Muscle of arm (tissue), 12 donors: ENCODE data around the gene S1PR3. TPM values are rescaled to one million over a fixed set of nuclear protein-coding genes. Genes with fewer than 3 reads are reported as not detected.

ENCODE experiments used
- DNase-seq: peaks from one replicate; pipeline ENCODE4 v3.0.0-alpha.2; 2013
- polyA plus RNA-seq, 12 donors: library from polyadenylated mRNA; unstranded; fragments of 120-200 nt; gene quantifications; one replicate each; pipeline ENCODE4 v1.2.1, GENCODE V29; 2013; ENCODE audit not compliant: insufficient read length in 12 of 12

The S1PR3 gene
- polyA plus RNA-seq, 12 donors = 18.7 to 39.6 (median 29.1) TPM; not detected in 1

DNA sequence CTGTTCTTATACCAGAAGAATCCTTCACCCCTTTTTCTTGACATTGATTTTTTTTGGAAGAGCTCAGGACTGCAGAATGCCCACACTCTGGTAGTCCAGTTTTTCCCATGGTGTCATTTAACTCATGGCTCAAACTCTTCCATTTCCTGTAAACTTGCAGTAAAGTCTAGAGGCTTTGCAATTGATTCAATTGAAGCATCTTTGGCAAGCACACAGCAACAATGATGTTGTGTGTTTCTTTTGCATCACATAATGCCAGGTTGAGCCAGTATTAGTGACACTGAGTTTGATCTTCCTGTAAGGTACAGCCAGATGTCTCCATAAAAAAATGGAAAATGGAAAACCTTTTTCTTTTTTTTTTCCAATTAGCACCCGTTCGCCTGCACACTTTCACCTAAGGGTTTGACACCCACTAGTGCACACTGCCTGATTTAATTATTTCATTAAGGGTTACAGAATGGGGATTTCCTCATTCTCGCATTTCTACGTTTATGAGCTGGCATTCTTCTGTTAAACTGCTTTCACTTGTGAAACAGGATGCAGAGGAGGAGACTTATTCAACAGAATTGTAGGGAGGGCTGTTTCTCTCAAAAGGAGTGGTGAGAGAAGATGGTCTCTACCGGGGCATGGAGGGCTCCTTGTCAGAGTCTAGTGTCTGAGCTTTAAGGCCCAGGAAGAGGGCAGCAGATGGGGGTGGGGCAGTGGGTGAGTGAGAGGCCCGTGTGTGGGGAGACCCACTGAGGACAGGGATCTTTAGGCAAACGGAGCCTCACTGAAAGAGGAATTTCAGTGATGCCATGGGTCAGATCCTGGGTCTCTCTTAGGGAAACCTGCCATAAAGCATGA lies 2.2 kb upstream of the S1PR3 start:
- DNase-seq = no peak

DNA sequence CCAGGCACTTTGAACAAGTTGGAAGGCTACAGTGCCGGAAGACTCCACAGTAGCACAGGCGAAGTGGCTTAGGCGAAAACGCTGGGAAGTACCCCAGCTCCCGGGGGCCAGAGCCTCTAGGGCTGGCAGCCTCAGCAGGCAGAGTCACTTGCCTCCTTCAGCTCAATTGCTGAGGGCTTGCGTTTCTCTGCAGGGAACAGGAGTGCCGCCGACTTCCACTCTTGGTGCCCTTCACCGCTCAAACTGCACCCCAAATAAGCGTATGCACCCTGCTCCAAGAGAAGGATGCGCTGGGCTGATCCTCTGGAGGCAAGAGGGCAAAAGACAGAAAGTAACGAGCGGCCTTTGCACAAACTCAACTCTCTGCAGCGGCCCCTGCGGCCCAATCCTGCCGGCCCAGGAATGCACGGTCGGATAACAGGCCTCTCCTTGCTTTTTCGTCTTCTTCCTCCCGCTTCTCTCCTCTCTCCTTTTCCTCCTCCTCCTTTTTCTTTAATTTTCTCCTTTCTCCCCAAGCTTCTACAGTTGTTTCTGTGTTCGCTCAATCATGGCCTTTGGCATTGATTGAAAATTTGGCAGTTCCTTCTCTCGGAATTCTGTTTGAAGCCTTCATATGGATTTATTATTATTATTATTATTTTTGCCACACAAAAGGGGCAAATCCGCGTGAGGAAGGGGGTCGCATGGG lies 1.1 kb upstream of the S1PR3 start:
- DNase-seq = no peak

DNA sequence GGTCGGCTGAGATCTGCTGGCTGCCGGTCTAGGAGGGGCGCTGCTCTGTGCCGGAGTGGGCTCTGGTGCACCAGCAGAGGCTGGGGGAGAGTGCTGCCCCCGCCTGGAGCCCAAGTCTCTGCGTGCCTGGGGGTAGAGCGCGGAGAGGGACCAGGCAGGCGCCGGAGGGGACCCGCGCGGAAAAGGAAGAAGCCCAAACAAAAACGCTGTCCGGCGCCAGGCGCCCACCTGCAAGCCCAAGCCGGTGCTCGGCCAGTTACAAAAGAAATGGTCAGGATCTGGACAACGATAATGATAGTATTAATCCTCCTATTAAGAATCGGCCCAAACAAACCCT lies 571 bp upstream of the S1PR3 start:
- DNase-seq = no peak

DNA sequence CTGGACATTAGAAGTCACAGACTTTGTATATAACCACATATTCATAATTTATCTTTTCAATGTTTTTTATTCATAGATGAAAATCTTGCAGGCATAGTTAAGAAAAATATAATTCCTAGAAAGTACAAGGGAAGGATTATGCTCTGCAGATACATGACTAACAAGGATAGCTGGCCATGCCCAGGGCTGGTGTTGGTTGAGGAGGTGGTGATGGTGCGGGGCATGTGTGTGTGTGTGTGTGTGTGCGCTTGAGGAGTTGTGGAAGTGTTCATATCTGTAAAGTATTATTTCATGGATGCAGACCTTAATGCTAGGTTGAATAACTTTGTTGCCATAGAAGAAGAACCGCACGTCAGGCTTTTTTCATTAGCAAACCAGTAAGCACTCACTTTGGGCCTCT lies 1.3 kb downstream of the S1PR3 start:
- no peak for DNase-seq

DNA sequence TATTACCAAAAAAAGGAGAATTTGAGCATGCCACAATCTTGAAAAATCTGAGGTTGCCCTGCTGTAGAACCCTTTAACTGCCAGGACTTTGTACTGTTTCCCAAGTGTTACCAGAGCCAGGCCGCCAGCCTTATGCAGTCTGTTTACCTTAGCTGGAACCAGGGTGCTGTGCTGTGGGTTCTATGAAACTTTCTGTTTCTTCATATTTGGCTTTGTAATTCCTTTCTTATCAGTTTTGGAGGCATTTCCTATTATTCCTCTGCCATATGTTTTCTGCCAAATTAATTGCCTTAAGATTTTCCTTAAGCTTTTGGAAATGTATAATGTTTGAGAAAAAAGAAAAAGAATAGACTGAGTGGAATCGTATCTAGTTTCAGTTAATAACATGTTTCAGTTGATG lies 2.1 kb downstream of the S1PR3 start:
- DNase-seq = no peak

DNA sequence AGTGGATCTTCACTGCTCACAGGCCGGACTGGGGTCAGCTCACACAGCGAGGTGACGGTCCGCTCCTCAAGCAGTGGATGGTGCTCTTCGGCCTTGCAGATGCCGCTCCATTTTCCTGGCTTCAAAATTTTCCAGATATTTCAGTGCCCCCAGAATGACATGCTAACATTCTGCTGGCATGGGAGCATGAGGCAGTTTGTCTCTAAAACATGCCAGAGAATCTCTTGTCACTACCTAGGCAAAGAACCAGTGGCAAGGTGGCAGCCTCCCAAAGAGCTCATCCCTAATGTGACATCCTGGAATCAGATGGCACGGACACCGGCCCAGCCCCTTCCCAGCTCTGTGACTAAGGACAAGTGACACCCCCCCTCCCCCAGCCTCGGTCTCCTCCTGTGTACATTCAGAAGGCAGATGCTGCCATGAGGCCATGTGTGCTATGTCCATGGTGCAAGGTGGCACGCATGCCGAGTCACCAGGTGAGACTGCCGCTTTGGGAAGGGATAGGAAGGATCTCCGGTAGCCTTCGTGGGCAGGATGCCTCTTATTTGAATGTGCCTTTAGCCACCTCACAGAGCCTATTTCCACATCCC lies 2.7 kb downstream of the S1PR3 start:
- no peak for DNase-seq

DNA sequence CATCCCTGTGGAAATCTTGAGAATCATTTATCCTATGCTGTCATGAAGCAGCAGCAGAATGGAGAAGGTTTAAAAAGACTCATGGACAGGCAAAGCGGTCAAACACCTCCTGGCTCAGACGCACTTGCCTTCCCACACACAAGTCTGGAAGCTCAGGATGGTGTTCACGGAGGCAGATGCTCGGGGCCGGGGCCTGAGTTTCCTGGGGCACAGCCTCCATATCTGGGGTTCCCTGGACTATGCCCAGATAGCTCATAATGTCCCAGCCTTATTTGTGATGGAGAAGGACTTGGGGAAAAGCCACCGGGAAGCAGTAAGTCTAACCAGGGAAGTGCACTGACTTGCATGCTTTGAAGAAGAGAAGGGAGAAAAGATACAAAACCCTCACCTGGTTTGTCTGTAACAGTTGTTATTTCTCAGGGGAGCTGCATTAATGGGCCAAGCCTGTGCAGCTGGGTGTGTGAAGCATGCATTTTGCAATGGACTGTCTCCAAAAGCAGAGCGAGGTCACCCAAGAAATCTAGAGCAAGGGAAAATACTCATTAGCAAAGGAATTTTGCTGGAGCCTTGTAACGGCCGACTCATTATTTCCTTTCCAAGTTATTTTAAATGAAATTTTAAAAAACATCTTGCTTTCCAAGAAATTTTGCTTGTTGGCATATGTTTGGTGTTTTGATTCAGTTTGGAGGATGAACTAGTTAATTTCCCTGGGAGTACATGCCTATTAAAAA lies 3.4 kb downstream of the S1PR3 start:
- peak; percentile 74 for DNase-seq

DNA sequence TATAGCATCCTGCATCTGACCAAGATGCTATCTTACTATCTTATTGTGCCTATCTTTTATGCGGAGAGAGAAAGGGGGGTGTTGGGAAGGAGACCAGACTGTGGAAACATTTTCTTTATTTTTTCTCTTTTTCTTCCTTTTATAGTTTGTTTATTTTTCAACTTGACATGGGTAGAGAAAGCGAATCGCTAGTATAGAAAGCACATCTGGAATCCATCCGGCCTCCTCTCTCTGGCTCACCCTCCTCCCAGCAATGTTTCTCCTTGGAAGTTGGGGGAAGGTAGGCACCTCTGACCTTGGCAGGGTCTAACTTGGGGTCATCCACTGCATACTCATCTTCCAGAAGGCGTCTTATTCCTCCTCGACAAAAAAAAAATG lies 3.9 kb downstream of the S1PR3 start:
- DNase-seq = peak; percentile 61

DNA sequence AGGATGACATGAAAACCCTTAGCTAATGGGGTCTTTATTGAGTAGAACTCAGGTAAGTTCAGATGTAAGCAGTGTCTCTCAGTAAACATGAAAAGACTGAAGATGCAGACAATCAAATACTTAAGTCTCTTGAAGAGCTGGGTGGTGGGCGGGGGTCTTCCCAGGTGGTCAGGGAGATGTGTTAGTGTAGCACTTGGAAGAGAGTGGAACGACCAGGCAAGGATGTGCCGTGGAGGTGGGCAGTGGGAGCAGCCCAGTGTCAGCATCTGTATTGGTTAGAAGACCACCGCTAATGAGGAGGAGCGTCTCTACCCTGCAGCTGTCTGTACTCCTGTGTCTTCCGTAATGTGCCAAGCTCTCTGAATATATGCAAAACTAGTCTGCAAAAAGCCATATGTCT lies 4.4 kb downstream of the S1PR3 start:
- DNase-seq = no peak

DNA sequence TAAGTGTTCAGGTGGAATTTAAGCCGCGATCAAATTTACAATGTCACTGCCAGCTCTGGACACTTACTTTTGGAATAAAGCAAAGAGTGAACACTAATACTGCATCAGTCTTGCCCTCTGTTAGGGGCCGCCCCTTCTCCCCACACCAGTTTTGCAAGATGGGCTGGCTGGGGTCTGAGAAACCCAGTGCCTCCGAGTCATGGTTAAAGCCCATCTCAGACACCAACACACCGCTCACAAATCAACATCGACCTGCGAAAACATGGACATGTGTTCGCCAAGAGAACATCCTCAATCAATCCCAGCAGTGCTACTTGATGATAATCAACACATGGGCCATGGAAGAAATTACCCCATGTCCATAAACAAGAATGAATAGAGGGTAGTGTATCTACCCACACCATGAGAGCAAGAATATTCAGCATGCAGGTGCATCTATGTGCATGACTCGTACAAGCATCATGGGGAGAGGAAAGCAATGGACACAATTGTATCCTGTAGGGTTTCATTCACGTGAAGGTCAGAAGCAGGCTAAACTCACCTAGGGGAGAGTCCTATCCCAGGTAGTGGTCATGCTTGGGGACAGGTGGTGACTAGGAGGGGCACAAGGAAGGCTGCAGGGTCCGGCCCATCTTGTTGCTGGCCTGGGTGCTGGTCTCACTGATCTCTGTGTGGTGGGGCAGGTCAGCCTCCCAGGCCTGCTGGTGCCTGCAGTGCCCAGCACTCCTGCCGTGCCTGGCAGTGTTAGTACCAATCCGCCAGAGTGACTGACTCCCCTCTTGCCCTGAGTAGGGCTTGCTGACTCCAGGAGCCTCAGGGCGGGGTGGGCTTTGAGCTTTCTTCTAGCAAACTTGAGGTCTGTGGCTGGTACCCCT lies 5.0 kb downstream of the S1PR3 start:
- DNase-seq = no peak

DNA sequence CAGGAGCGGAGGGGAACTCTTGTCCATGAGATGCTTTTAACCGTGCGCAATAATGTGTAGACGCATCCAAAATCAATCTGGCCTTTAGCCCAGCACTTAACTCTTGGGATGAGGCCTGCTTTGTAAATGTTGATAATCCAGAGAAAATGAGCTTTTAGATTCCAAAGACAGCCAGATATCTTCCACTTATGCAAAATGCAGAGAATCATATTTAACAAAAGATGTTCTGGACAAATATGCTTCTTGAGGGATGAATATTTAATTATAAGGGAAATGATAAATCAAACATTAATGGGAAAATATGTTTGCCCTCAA lies 5.6 kb downstream of the S1PR3 start:
- DNase-seq = no peak

DNA sequence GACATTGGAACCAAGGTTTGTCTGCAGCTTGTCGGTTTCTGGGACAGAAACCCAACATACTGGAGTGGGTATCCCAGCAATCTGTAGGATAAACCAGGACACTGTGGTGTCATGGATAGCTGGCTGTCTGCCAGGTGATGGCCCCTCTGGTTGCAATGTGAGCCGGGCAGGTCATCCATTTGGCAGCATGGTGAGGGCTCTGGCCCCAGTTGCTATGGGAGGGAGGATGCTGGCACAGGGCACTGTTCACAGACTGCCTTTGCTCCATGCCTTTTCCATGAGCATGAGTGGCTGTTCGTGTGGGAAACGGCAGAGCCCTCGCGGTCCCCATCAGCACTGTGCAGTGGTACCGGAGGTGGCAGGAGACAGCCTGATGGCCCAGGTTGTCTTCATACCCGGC lies 6.4 kb downstream of the S1PR3 start:
- no peak for DNase-seq

DNA sequence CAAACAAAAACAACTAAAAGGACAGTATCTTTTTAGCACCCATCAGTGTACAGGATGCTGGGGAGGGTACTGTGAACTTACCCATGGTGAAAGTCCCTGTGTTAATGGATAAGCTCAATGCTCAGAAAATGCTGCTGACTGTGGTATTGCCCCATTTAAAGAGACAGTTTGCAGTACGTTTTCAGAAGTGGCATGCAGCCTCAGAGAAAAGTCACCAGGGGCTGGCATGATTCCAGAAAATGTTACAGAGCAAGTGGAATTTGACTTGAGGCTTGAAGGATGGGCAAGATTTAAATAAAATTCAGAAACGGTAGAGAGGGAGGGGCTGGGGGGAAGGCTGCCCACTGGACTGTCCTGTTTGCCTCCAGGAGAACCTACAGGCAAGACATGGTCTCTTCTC lies 7.2 kb downstream of the S1PR3 start:
- no peak for DNase-seq

DNA sequence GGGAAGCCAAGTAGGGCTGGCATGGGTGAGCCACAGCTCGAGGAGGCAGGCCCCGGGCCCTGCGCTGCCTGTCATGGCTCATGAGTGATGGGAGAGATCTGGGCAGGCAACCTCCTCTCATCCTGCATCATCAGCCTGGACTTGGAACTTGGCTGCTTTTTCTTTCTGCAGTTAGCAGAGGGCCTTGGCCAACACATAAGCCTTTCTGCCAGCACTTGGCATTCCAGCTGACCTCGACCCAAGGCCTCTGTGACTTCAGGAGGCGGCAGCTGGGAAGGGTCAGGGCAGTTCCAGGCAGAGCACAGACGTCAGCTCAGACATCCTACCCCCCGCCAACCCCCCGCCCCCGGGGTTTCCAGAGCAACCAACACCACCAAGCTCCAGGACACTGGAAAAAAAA lies 7.6 kb downstream of the S1PR3 start:
- no peak for DNase-seq

DNA sequence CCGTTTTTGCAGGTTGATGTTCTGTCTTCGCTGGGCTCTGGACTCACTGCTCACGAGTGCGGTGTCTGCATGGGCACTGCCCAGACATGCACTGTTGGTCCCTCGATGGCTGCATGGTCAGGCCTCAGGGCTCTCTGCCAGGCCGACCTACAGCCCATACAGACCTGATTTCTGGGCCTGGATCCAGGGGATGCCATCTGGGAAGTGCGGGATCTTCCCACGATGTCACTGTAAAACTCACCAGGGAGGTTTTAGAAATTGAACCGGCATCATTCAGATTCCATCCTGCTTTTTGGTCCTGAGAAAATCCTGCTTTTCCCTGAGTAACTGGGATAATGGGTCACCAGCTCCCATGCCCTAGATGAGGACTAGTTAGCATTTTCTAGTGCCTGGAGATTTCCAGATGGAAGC lies 9.1 kb downstream of the S1PR3 start:
- no peak for DNase-seq

DNA sequence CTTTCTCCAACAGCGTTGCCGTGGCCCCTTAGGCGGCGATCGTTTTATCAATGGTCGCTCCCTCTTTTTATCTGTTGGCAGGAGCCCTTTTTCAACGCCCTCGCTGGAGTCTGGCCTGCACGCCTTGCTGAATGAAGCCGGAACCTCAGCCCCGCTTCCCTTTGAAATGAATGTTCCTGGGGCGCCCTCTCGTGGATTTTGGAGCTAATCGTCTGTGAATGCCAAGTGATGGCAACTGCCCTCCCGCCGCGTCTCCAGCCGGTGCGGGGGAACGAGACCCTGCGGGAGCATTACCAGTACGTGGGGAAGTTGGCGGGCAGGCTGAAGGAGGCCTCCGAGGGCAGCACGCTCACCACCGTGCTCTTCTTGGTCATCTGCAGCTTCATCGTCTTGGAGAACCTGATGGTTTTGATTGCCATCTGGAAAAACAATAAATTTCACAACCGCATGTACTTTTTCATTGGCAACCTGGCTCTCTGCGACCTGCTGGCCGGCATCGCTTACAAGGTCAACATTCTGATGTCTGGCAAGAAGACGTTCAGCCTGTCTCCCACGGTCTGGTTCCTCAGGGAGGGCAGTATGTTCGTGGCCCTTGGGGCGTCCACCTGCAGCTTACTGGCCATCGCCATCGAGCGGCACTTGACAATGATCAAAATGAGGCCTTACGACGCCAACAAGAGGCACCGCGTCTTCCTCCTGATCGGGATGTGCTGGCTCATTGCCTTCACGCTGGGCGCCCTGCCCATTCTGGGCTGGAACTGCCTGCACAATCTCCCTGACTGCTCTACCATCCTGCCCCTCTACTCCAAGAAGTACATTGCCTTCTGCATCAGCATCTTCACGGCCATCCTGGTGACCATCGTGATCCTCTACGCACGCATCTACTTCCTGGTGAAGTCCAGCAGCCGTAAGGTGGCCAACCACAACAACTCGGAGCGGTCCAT lies 10.0 kb downstream of the S1PR3 start:
- DNase-seq = peak; percentile 89

DNA sequence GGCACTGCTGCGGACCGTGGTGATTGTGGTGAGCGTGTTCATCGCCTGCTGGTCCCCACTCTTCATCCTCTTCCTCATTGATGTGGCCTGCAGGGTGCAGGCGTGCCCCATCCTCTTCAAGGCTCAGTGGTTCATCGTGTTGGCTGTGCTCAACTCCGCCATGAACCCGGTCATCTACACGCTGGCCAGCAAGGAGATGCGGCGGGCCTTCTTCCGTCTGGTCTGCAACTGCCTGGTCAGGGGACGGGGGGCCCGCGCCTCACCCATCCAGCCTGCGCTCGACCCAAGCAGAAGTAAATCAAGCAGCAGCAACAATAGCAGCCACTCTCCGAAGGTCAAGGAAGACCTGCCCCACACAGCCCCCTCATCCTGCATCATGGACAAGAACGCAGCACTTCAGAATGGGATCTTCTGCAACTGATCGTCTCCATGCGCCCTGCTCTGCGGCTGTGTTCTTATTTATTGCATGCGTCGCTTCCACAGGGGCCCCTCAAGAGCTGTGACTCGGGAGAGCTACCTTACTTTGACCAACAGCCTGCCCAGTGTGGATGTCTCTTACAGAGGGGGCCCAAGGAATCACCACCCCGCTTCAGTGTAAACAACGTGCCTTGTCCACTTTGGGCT lies 10.8 kb downstream of the S1PR3 start:
- DNase-seq = no peak

DNA sequence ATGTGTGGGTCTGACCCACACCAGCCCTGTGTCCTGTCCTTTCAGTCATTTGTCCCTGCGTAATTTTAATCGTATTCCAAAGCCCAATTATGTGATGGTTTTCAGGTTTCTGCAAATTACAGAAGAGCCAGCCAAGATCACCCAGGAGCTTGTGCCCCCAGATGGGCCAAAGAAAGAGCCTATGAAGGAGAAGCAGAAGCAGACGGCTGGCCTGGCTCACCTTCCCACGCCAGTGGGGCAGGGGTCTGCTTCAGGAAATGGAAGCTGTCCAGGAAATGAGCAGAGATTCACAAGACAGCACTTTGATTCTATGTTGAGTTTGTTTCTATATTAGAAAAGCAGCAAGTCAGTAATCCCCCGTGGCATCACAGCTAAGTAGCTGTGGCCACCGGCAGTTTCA lies 11.7 kb downstream of the S1PR3 start:
- no peak for DNase-seq

DNA sequence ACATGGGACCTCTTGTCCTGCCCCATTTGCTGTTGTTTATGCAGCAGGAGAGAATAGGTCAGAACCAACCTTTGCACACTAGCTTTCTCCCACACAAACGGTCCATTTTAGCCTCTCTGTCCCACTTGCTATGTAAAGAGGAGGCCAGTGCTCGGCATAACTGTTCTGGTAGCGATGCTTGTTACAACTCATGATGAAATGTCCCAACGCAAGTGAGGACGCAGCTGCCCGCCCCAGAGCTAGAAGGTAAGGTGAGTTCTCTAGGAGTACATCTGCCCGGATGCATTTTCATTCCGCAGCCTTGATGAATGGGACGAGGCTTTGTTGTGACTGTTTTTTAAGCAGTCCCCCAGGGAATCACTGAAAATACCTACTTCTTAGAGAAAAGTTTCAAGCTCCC lies 14.1 kb downstream of the S1PR3 start:
- no peak for DNase-seq

DNA sequence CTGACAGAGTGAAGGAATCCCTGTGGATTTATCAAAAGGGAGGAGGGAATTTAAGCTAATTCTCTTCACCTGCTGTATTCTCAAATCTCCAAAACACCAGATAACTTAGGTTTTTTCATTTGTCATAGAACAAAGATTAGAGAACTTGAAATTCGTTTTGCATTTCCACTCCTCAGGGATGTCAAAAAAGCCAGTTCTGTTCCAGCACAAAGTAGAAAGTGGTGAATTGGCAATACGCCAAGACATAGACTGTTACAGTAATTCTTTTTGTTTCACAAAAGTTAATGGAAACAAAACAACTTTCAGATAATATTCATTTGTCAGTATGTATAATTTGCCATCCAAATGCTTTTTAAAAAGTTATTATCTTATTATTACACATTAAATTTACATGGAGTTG lies 15.0 kb downstream of the S1PR3 start:
- DNase-seq = no peak
